Measurements from ENCODE around the gene UNC13C. TPM values are rescaled to one million over a fixed set of nuclear protein-coding genes. Genes with fewer than 3 reads are reported as not detected.
A peak's percentile ranks its signal among the peaks of the same experiment; 100 is the strongest.

Gene UNC13C
- polyA plus RNA-seq, 6 donors from 2014 or later: not detected

DNA sequence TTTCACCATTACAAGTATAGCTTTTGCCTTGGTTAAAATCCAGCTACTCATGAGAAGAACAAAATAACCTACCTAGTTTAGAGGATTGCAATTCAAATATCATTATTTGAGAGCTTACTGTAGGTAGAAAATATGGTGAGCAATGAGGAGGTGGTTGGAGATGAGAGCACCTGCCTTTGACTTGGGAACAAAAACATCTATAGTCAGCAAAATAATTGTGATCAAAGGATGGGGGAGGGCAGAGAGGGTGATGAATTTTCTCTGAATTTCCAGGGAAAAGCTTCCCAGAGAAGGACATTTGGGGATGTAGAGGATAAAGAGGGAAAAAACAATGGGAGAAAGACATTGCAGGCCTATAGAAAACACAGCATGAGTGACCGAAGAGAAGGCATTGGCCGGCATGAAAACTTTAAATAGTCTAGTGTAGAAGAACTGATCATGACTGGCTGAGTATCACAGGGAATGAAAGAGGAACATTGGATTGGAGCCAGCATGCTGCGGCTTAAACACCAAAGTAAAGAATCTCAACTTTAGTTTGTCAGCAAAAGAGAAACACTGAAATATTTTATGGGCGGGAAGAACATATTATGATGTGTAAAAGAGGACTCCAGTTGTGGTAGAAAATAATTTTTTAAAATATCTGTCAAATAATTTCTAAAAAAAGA, 581.3 kb downstream of the UNC13C start:
- no peak for ATAC-seq (ENCODE audit: low read depth in 2 of 2)
- Mint-ChIP-seq H3K9me3 (peaks cover 0 to 4% (median 0%) of the 10 kb centered on the region in 7 donors), H3K27ac (no peak overlapping the region), H3K36me3 (no peaks in the 10 kb centered on the region), H3K4me3 (no peak overlapping the region), H3K27me3 (no peaks in the 10 kb centered on the region), H3K4me1 (peaks cover 0 to 3% (median 0%) of the 10 kb centered on the region in 3 donors)
- no peak for DNase-seq

DNA sequence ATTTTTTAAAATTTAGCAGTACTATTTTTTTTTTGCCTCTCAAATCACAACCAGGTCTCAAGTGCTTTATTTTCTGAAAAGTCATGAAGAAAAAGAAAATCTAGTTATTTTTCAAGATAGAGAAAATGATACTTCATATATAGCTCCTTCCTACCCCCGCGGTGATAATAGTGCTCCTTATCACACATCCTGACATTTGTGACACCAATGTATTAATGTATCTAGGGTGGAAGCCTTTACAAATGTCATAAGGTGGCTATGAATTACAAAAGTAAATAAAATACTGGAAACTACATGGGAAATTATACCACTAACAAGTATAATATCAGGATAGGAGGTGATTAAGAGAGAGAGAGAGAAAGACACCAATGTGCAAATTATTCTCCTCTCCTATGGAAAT, 582.2 kb downstream of the UNC13C start:
- Mint-ChIP-seq H3K27me3 (no peaks in the 10 kb centered on the region), H3K36me3 (no peaks in the 10 kb centered on the region), H3K27ac (no peak overlapping the region)

DNA sequence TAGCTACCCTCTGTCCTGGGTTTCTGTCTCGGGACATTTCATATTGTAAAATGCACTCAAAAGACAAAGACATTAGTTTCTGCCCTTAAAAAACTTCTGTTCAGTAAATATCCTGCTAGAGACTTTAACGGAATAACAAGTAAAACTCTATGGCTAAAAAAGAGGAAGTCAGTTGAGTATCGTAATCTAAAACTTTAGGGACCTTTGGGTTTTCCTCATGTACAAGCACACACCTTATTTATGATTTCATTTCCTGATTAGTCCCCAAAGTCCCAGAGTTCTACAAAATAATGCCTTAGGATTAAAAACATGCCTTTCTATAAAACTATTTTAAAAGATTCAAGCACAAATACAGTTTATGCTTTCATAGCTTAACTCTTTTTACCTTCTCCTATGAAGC, 585.9 kb downstream of the UNC13C start:
- ATAC-seq (ENCODE audit: low read depth in 2 of 2): no peak
- H3K9me3 Mint-ChIP-seq: no peaks in the 10 kb centered on the region

More for the DNA sequence above, 582.2 kb downstream of the UNC13C start:
- no peak for DNase-seq
- H3K4me1 Mint-ChIP-seq: peaks cover 0 to 5% (median 0%) of the 10 kb centered on the region in 3 donors
- no peak for ATAC-seq (ENCODE audit: low read depth in 2 of 2)
- no peak overlapping the region for H3K4me3 Mint-ChIP-seq
- peaks cover 0 to 4% (median 0%) of the 10 kb centered on the region in 7 donors for H3K9me3 Mint-ChIP-seq

DNA sequence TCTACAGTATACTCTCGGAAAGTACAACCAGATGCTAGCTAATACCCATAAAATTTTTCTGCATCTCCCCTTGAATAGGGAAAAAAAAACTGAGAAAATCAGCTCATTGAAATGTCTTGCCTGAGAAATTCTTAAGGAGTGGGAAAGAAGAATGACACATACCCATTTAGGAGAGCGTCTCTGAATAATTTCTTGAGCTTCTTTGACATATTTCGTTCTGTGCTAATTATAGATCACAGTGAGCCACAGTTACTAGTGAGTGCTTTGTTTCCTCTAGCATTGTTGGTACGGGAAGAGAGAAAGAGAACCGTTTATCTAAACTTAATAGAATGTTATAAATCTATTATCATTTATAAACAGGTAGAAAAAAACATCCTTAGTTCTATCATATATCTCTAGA, 588.4 kb downstream of the UNC13C start:
- Mint-ChIP-seq H3K36me3 (no peaks in the 10 kb centered on the region), H3K27me3 (no peaks in the 10 kb centered on the region), H3K4me1 (peaks cover 0 to 7% (median 0%) of the 10 kb centered on the region in 3 donors), H3K4me3 (no peak overlapping the region), H3K27ac (no peak overlapping the region), H3K9me3 (peaks cover 0 to 3% (median 0%) of the 10 kb centered on the region in 7 donors)
- ATAC-seq (ENCODE audit: low read depth in 2 of 2): no peak
- DNase-seq: no peak

More for the DNA sequence above, 585.9 kb downstream of the UNC13C start:
- no peak for DNase-seq
- peaks cover 0 to 5% (median 0%) of the 10 kb centered on the region in 3 donors for H3K4me1 Mint-ChIP-seq
- H3K27me3 Mint-ChIP-seq: no peaks in the 10 kb centered on the region
- H3K4me3 Mint-ChIP-seq: no peak overlapping the region
- H3K27ac Mint-ChIP-seq: no peak overlapping the region
- no peaks in the 10 kb centered on the region for H3K36me3 Mint-ChIP-seq

DNA sequence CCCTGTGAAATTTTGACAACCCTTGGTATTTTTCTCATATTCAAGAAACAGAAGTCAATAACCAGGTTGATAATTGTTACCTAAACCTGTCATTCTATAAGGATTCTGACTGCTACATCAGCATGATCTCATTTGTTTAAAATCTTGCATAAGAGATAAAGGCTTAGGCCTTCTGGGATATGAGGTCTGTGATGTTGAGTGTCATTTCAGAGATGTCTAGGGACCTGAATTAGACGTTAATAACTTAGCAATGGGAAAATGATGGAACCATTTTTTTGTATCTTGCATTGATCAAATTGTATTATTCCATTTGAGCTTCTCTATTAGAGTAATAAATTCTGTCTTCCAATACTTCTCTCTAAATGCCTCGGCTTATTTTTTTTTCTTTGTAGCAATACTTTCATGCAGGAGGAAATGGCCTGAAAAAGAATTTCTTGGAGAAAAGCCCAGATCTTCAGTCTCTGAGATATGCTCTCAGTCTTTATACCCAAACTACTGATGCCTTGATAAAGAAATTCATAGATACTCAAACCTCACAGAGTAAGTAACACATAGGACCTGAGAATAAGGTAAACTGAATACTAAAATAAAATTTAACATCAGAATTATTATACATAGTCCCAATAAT, 589.3 kb downstream of the UNC13C start:
- H3K27ac Mint-ChIP-seq: no peak overlapping the region
- H3K4me1 Mint-ChIP-seq: peaks cover 0 to 12% (median 0%) of the 10 kb centered on the region in 3 donors
- H3K9me3 Mint-ChIP-seq: peaks cover 0 to 3% (median 0%) of the 10 kb centered on the region in 7 donors
- no peak overlapping the region for H3K4me3 Mint-ChIP-seq
- no peaks in the 10 kb centered on the region for H3K27me3 Mint-ChIP-seq
- DNase-seq (no peak), ATAC-seq (ENCODE audit: low read depth in 2 of 2) (no peak)
- H3K36me3 Mint-ChIP-seq: no peaks in the 10 kb centered on the region

DNA sequence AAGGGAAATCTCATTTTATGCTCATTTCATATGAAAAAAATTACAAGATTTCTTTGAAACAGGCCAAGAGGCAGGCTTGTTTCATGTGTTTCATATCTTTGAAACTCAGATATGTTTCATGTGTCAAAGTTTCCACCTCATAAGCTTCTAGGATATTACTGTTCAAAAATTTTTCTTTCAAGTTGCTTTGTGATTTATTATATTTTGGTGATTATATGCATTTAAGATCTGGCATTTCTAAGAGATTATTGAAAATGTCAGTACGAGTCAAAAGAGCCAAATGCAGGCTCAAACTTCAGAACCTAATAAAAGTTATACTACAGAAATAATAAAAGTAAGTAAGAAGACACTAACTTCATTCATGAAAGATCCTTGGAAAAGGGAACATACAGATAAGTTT, 590.1 kb downstream of the UNC13C start:
- Mint-ChIP-seq H3K4me1 (peaks cover 0 to 12% (median 0%) of the 10 kb centered on the region in 3 donors), H3K27ac (no peak overlapping the region), H3K4me3 (no peak overlapping the region), H3K27me3 (no peaks in the 10 kb centered on the region), H3K36me3 (no peaks in the 10 kb centered on the region), H3K9me3 (peaks cover 0 to 3% (median 0%) of the 10 kb centered on the region in 7 donors)
- no peak for ATAC-seq (ENCODE audit: low read depth in 2 of 2)
- DNase-seq: no peak

DNA sequence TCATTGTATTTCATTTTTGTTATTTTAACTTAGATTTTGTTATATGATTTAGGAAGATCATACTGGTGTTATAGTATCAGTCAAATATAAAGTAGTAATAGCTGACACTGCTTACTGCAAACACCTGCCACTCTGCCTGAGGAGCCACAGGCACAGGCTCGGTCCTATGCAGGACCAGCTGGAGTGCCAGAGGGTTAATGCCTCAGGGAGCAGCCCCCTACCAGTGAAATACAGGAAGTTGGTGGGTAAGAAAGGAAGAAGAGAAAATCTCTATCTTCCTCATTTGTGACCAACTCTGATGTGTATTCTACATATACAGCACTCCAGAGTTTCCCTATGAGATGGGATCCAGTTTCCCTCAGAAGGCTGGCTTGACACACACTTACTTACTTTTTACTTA, 593.3 kb downstream of the UNC13C start:
- H3K27me3 Mint-ChIP-seq: no peaks in the 10 kb centered on the region
- ATAC-seq (ENCODE audit: low read depth in 2 of 2): no peak
- H3K27ac Mint-ChIP-seq: no peak overlapping the region
- H3K4me1 Mint-ChIP-seq: peaks cover 0 to 7% (median 0%) of the 10 kb centered on the region in 3 donors
- DNase-seq: no peak
- no peaks in the 10 kb centered on the region for H3K36me3 Mint-ChIP-seq
- H3K4me3 Mint-ChIP-seq: no peak overlapping the region
- peaks cover 0 to 3% (median 0%) of the 10 kb centered on the region in 7 donors for H3K9me3 Mint-ChIP-seq

DNA sequence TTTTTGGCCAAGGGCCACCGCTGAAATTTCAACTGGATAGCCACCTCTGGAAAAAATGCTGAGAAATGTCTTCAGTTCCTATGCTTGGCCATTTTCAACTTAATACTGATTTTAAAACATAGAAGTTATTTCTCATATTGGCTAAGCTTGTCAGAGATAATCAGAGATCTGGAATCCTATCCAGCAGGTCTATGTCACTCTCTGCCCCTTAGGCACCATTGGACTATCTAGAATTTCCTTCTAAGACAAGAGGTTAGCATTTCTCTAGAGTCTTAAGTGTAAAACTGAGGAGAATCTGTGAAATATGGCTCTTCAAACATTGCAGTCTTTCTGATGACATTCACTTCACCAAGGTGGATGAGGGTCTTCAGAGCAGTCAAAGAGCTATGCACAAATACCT, 597.3 kb downstream of the UNC13C start:
- peaks cover 0 to 3% (median 0%) of the 10 kb centered on the region in 7 donors for H3K9me3 Mint-ChIP-seq
- DNase-seq (no peak), ATAC-seq (ENCODE audit: low read depth in 2 of 2) (no peak)
- H3K4me1 Mint-ChIP-seq: peaks cover 0 to 7% (median 0%) of the 10 kb centered on the region in 3 donors
- no peak overlapping the region for H3K27ac Mint-ChIP-seq
- no peaks in the 10 kb centered on the region for H3K27me3 Mint-ChIP-seq
- no peak overlapping the region for H3K4me3 Mint-ChIP-seq
- H3K36me3 Mint-ChIP-seq: no peaks in the 10 kb centered on the region

DNA sequence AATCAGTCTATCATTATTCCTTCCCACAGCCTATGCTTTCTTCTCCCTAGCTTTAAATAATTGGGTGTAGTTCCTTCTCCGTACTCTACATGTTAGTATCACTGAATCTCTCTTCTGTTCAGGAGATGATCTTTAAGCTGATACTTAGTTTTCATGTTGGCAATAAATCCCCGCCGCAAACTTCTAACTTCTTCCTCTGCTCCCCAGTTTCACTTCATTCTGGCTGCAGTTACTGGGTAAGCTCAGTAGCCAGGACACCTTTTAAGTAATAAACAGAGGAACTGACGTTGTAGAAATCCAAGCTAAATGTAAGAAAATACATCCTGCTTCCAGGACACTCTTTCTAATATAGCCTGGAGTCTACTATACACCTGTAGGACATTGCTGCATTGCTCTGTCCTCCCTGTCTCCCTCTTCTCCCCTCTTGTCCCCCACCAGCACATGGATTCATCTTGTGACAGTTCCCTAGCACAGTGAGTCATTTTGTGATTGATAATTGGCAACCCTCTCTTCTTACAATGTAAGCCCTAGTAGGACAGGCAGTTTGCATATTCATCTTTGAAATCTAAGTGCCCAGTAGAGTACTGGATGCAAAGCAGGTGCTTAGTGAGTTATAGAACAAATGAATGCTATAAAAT, 598.2 kb downstream of the UNC13C start:
- Mint-ChIP-seq H3K4me1 (peaks cover 0 to 7% (median 0%) of the 10 kb centered on the region in 3 donors), H3K9me3 (peaks cover 0 to 6% (median 4%) of the 10 kb centered on the region in 7 donors), H3K27ac (peak overlapping the region in 1 of 6 donors; percentile 4), H3K36me3 (no peaks in the 10 kb centered on the region), H3K4me3 (no peak overlapping the region), H3K27me3 (no peaks in the 10 kb centered on the region)
- DNase-seq (no peak), ATAC-seq (ENCODE audit: low read depth in 2 of 2) (no peak)

DNA sequence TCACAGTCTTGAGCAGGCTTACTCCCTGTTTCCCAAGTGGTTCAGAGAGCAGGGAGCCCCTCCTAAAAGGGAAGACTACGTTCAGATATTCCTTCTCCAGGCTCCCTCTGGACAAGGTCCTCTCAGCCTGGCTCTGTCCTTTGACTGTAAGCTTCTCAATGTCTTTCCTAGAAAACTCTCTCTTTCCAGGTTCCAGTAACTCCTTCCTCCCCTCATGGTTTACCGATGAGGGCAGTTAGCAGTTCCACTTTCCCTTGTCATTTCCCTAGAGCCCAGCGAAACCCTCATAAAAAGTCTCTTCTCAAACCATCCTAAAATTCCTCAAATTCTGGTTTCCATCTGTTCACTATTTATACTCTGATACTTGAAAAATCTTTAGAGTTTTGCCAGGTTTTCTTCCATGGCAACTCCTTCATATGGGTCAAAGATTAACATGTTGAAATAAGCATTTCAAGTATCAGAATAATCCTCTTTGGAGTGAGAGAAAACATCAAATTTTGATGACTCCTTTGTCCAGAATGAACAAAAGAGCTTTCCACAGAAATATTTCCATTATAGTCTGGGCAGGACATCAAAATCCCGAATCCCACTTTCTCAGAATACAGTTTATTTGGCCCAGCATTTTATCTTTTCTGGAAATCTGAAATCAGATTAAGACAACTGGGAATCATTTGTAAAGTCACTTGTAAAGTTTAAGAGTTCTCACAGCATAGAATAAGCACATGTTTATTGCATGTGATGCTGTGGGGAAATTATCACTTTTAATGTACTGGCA, 599.4 kb downstream of the UNC13C start:
- H3K4me3 Mint-ChIP-seq: no peak overlapping the region
- no peaks in the 10 kb centered on the region for H3K4me1 Mint-ChIP-seq
- H3K36me3 Mint-ChIP-seq: no peaks in the 10 kb centered on the region
- DNase-seq: no peak
- peaks cover 0 to 7% (median 4%) of the 10 kb centered on the region in 7 donors for H3K9me3 Mint-ChIP-seq
- ATAC-seq (ENCODE audit: low read depth in 2 of 2): no peak
- no peaks in the 10 kb centered on the region for H3K27me3 Mint-ChIP-seq
- no peak overlapping the region for H3K27ac Mint-ChIP-seq

DNA sequence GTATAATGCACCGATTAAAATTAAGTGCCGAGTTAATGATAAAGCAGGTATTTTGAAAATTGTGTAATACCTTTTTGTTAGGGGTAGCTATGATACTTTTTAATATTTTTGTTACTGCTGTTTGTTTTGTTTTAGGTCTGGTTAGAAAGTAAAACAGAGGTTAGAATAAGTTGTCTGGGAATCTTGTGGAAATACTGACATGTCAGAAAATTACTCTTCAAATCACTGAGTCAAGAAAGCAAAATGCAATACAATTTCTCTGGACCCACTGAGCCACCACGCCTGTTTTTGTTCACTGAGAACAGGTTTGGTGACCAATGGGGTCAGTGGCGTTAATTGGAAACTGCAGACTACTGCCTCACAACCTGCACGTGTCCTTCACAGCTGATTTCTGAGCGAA, 601.6 kb downstream of the UNC13C start:
- H3K27ac Mint-ChIP-seq: no peak overlapping the region
- H3K27me3 Mint-ChIP-seq: no peaks in the 10 kb centered on the region
- H3K36me3 Mint-ChIP-seq: no peaks in the 10 kb centered on the region
- no peak overlapping the region for H3K4me3 Mint-ChIP-seq
- no peak for DNase-seq
- ATAC-seq (ENCODE audit: low read depth in 2 of 2): no peak
- peaks cover 0 to 7% (median 4%) of the 10 kb centered on the region in 7 donors for H3K9me3 Mint-ChIP-seq
- H3K4me1 Mint-ChIP-seq: no peaks in the 10 kb centered on the region

DNA sequence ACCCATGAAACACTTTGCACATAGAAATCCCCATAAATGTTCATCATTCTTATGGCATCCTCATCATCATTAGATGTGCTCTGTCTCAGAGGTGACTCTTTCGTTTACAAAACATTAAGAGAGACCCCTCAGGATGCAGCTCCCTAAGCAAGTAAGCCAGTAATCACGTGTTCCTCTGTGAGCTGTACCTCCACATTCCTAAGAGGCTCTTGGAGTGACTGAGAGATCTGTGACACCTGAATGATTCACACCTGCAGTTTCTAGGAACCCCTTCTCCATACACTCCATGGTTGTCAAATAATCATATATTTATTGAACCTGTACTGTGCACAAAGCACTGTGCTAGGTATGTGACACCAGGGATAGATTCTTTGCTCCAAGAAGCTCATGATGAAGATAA, 602.4 kb downstream of the UNC13C start:
- H3K27ac Mint-ChIP-seq: no peak overlapping the region
- ATAC-seq (ENCODE audit: low read depth in 2 of 2) (no peak), DNase-seq (no peak)
- no peaks in the 10 kb centered on the region for H3K36me3 Mint-ChIP-seq
- no peaks in the 10 kb centered on the region for H3K27me3 Mint-ChIP-seq
- H3K4me1 Mint-ChIP-seq: no peaks in the 10 kb centered on the region
- H3K4me3 Mint-ChIP-seq: no peak overlapping the region
- H3K9me3 Mint-ChIP-seq: peaks cover 0 to 7% (median 4%) of the 10 kb centered on the region in 7 donors

DNA sequence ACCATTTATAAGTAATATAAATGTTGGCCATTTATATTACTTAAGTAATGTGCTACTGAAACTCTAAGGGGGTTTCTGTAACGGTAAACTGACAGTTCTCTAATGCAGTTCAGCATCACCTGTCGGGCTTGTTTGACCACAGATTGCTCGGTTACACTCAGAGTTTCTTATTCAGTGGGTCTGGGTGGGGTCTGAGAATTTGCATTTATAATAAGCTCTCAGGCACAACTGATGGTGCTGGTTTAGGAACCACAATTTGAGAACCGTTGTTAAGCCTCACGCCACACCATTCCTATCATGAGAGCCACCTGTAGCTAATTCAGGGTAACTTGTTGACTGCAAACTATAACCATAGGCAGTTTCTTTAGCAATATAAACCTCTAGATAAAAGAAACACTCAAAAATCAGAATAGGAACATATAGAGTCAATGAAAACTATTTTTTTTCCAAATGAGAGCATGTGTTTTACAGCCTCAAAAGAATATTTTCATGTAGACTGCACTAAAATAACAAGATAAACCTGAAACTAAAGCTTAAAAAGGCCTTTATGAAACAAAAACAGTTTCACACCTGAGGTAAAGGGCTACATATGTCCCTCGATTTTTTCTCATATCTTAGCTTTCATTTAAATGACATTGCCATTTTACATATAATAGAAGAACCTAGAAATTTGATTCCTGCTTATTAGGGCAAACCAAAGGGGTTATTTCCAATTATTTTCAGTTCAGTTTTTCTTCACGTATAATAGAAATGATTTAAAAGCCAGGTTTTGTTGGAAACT, 604.8 kb downstream of the UNC13C start:
- no peaks in the 10 kb centered on the region for H3K36me3 Mint-ChIP-seq
- H3K27me3 Mint-ChIP-seq: no peaks in the 10 kb centered on the region
- H3K4me3 Mint-ChIP-seq: no peak overlapping the region
- H3K27ac Mint-ChIP-seq: no peak overlapping the region
- peaks cover 0 to 7% (median 4%) of the 10 kb centered on the region in 7 donors for H3K9me3 Mint-ChIP-seq
- ATAC-seq (ENCODE audit: low read depth in 2 of 2) (no peak), DNase-seq (no peak)
- no peaks in the 10 kb centered on the region for H3K4me1 Mint-ChIP-seq
